ENCODE measurements around the gene ATP6V1F. TPM values are rescaled to one million over a fixed set of nuclear protein-coding genes. Genes with fewer than 3 reads are reported as not detected.
A peak's percentile ranks its signal among the peaks of the same experiment; 100 is the strongest.

The ATP6V1F gene
- total RNA-seq, 1 experiment from 2014 or later: 149 TPM

- TF ChIP-seq EGR1 (IDR thresholded peaks at IDR 0.05; ENCODE audit: low read depth): no peak
- no peak for TF ChIP-seq TCF7L2 (IDR thresholded peaks at IDR 0.05; ENCODE audit: borderline replicate concordance, extremely low read depth, insufficient read depth, insufficient read length)
- no peak for TF ChIP-seq EZH2phosphoT487 (IDR thresholded peaks at IDR 0.05; ENCODE audit: borderline replicate concordance)
- TF ChIP-seq CBX3 (IDR thresholded peaks at IDR 0.05; ENCODE audit: low read depth): no peak
Measured at GRCh38 chr7:128873234-128873633, 10.6 kb downstream of the ATP6V1F start (continued).

DNA sequence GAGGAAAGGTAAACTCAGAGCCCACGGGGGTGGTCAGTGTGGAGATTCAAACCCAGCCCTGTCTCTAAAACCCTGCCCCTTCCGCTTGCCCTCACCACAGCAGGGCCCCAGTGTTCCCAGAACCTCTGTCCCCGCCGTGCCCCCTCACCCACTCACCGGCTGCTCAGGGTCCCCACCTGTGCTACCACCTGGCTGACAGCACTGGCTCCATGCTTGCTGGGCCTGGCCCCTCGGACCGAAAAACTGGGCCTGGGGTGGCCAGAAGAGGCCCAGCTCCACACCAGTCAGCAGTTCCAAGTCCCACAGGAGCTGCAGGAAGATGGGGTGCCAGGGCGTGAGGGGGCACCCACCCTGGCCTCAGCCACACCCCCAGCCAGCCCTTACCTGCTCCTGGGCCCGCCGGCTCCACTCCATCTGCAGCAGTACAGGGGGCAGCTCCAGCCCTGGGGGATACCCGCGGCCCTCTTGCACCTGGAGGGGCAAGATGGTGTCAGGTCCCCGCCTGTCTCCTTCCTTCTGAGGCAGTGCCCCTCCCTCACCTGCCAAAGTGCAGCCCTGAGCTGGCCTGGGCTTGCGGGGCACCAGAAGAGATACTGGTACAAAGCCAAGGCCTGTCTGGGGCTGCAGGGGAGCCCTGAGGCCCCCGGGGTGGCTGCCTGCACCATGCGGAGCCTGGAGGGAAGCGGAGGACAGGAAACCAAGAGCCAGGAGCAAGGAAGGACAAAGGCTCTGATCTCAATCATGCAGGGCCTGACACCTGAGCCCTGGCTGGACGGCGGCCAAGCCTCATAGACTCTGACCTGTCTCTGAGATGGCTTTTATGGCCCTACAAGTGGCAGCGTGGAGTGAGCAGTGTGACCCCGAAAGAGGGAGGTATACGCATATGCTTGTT lies 11.7 kb downstream of the ATP6V1F start:
- BruUV-seq (replicated peaks): no TSS peak
- peak overlapping the region; percentile 6; the same call in 1 of the 2 replicates for H3K4me2 ChIP-seq (ENCODE audit: low read length)
- H3K27ac ChIP-seq (ENCODE audit: low read depth, low read length): no peak overlapping the region; the same call in 1 of the 2 replicates
- no peaks in the 10 kb centered on the region for H4K20me1 ChIP-seq (ENCODE audit: insufficient read depth)
- no peaks in the 10 kb centered on the region for H3K79me2 ChIP-seq (ENCODE audit: insufficient read depth, low read length)
- H3K9me2 ChIP-seq (ENCODE audit: insufficient read depth): no peaks in the 10 kb centered on the region
- intact Hi-C loops (cut with micrococcal nuclease): no loop called here
- DNase-seq (ENCODE audit: low read depth, low spot score) (no peak), ATAC-seq (no peak)
- no peak overlapping the region for H3K4me3 ChIP-seq (replicated peaks in 1 of 2; ENCODE audit: low read depth in 1 of 2, low read length in 2 of 2)
- no peaks in the 10 kb centered on the region for H3K9me3 ChIP-seq (ENCODE audit: control insufficient read depth in 1 of 2, insufficient read depth in 1 of 2, low read depth in 1 of 2, low read length in 2 of 2)
- no peaks in the 10 kb centered on the region for H3K27me3 ChIP-seq (ENCODE audit: insufficient read depth, low read length)
- POLR2A ChIA-PET: no interaction called here
- no peak overlapping the region for H3K9ac ChIP-seq (ENCODE audit: low read length)
- peaks cover 18 to 48% of the 10 kb centered on the region in 2 experiments for H3K4me1 ChIP-seq (ENCODE audit: control insufficient read depth in 1 of 2, insufficient read depth in 2 of 2, low read length in 2 of 2)
- H3K36me3 ChIP-seq (ENCODE audit: control insufficient read depth in 1 of 2, insufficient read depth in 2 of 2, low read length in 2 of 2): no peaks in the 10 kb centered on the region
- RAD21 ChIA-PET (ENCODE audit: low non-redundant PET in 1 of 2, low total read pairs in 2 of 2, uncharacterized antibody in 2 of 2, unreplicated experiment in 2 of 2): interaction anchor here in 1 of 2 experiments (0.6 kb wide), 1 partner anchor 447 kb away, joined by 3 read pairs; no protein-coding TSS in a partner anchor
- TF ChIP-seq SP1 (IDR thresholded peaks at IDR 0.05; ENCODE audit: low read depth) (no peak), POLR2A (IDR thresholded peaks at IDR 0.05; ENCODE audit: borderline replicate concordance, extremely low read depth, insufficient read depth, insufficient read length) (no peak), EZH2phosphoT487 (IDR thresholded peaks at IDR 0.05; ENCODE audit: borderline replicate concordance) (no peak), RAD21 (IDR thresholded peaks at IDR 0.05; ENCODE audit: low read depth) (no peak), EZH2 (IDR thresholded peaks at IDR 0.05) (no peak), ELF1 (IDR thresholded peaks at IDR 0.05; ENCODE audit: borderline replicate concordance, low read depth) (no peak)
- TF ChIP-seq, protein P1, sequence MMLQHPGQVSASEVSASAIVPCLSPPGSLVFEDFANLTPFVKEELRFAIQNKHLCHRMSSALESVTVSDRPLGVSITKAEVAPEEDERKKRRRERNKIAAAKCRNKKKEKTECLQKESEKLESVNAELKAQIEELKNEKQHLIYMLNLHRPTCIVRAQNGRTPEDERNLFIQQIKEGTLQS (IDR thresholded peaks at IDR 0.05): no peak
- CTCF ChIA-PET: interaction anchor here (0.9 kb wide), 1 partner anchor 9 kb away, joined by 4 read pairs; no protein-coding TSS in a partner anchor
- no peak overlapping the region for H2AFZ ChIP-seq (ENCODE audit: low read depth, low read length, poor library complexity, severe bottlenecking)
